ENCODE measurements around the gene IL25.

The IL25 gene

GRCh38 chr14:23402296-23403138 lies 29.9 kb downstream of the IL25 start:
- no peak overlapping the region for H3K4me3 ChIP-seq (ENCODE audit: low read length)
- no peak for TF ChIP-seq ZNF274 (IDR thresholded peaks at IDR 0.05; ENCODE audit: low read depth, low read length)

- H3K4me3 ChIP-seq (ENCODE audit: low read length), result no peak overlapping the region
- no peak for TF ChIP-seq ZNF274 (IDR thresholded peaks at IDR 0.05; ENCODE audit: low read depth, low read length)
These were observed 30.5 kb downstream of the IL25 start for GRCh38 chr14:23403139-23403438.

- H3K4me3 ChIP-seq (ENCODE audit: low read length), result no peak overlapping the region
- TF ChIP-seq ZNF274 (IDR thresholded peaks at IDR 0.05; ENCODE audit: low read depth, low read length), result no peak
These were observed 31.3 kb downstream of the IL25 start for GRCh38 chr14:23403908-23404307.

- TF ChIP-seq ZNF274 (IDR thresholded peaks at IDR 0.05; ENCODE audit: low read depth, low read length), result no peak
- H3K4me3 ChIP-seq (ENCODE audit: low read length), result no peak overlapping the region
These were observed 31.8 kb downstream of the IL25 start for GRCh38 chr14:23404331-23404900.

GRCh38 chr14:23405096-23405495 lies 32.5 kb downstream of the IL25 start:
- H3K4me3 ChIP-seq (ENCODE audit: low read length), result no peak overlapping the region
- TF ChIP-seq ZNF274 (IDR thresholded peaks at IDR 0.05; ENCODE audit: low read depth, low read length), result no peak

GRCh38 chr14:23405516-23406025 lies 33.0 kb downstream of the IL25 start:
- TF ChIP-seq ZNF274 (IDR thresholded peaks at IDR 0.05; ENCODE audit: low read depth, low read length), result no peak
- no peak overlapping the region for H3K4me3 ChIP-seq (ENCODE audit: low read length)

- no peak overlapping the region for H3K4me3 ChIP-seq (ENCODE audit: low read length)
- no peak for TF ChIP-seq ZNF274 (IDR thresholded peaks at IDR 0.05; ENCODE audit: low read depth, low read length)
These were observed 33.6 kb downstream of the IL25 start for GRCh38 chr14:23406244-23406643.

GRCh38 chr14:23406725-23407355 lies 34.2 kb downstream of the IL25 start:
- H3K4me3 ChIP-seq (ENCODE audit: low read length), result no peak overlapping the region
- no peak for TF ChIP-seq ZNF274 (IDR thresholded peaks at IDR 0.05; ENCODE audit: low read depth, low read length)

GRCh38 chr14:23407516-23408306 lies 35.1 kb downstream of the IL25 start, which contains the start of gene MYH6:
TSS of gene MYH6 (minus strand) at chr14:23408273. CDS start at chr14:23407223, 1,050 bp downstream.
- TF ChIP-seq ZNF274 (IDR thresholded peaks at IDR 0.05; ENCODE audit: low read depth, low read length), result no peak
- no peak within 1 kb of the TSS for H3K4me3 ChIP-seq (ENCODE audit: low read length)

GRCh38 chr14:23408307-23408630 lies 35.7 kb downstream of the IL25 start:
- TF ChIP-seq ZNF274 (IDR thresholded peaks at IDR 0.05; ENCODE audit: low read depth, low read length), result no peak
- H3K4me3 ChIP-seq (ENCODE audit: low read length), result no peak overlapping the region

GRCh38 chr14:23409475-23409874 lies 36.9 kb downstream of the IL25 start:
- no peak for TF ChIP-seq ZNF274 (IDR thresholded peaks at IDR 0.05; ENCODE audit: low read depth, low read length)
- no peak overlapping the region for H3K4me3 ChIP-seq (ENCODE audit: low read length)

GRCh38 chr14:23409966-23410635 lies 37.5 kb downstream of the IL25 start:
- TF ChIP-seq ZNF274 (IDR thresholded peaks at IDR 0.05; ENCODE audit: low read depth, low read length), result no peak
- no peak overlapping the region for H3K4me3 ChIP-seq (ENCODE audit: low read length)

GRCh38 chr14:23411563-23412525 lies 39.2 kb downstream of the IL25 start:
- TF ChIP-seq ZNF274 (IDR thresholded peaks at IDR 0.05; ENCODE audit: low read depth, low read length), result no peak
- no peak overlapping the region for H3K4me3 ChIP-seq (ENCODE audit: low read length)
